DMS 273 treated with DMSO at 0.1 percent for 48 hours (cell line): Measurements from ENCODE around the gene DDC.
"Not testable (repeated sequence)": the region's sequence is repeated elsewhere in the genome, so short reads cannot be mapped to it uniquely, and the experiment has no call there.

Experiments
- DNase-seq: peaks from one replicate; lab custom pipeline; 2025; lab: John Stamatoyannopoulos, UW

Gene DDC

DNA sequence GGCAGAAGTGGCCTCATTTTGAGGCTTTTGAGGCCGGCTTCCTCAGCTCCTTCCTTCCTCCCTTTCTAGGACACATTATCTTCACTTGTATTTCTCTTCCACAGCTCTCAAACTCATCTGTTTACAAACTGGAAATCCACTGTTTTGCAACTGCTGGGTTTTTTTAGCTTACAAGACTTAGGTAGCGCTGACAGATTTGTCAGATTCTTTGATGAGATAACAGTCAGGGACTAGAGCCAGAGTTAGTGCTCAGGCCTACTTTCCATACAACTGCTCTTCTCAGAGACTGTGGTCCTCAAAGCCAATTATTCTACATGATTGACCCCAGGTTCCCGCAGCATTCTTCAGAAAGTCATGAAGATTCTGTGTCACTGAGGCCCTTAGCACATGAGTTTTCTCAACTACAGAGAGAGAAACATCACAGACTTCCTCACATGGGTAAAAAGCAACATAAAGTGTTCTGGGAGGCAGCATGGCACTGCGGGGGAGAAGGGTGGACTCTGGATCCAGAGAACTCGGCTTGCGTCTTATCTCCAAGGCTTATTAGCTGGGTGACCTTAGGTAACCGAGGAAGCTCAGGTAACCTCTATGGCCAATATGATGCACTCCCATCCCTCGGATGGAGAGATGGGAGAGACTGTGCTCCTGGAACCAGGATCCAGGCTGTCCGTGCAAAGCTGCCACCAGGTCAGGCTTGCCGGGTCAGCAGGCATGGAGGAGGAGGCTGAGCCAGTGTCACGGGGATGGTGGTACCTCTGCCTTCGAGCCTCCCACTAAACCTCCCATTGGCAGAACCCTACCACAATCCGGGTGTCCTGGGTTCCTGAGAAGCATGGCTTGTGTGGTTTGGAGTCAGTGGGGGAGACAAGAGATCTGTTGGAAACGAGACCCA, 10.5 kb downstream of the DDC start:
- no peak for DNase-seq

DNA sequence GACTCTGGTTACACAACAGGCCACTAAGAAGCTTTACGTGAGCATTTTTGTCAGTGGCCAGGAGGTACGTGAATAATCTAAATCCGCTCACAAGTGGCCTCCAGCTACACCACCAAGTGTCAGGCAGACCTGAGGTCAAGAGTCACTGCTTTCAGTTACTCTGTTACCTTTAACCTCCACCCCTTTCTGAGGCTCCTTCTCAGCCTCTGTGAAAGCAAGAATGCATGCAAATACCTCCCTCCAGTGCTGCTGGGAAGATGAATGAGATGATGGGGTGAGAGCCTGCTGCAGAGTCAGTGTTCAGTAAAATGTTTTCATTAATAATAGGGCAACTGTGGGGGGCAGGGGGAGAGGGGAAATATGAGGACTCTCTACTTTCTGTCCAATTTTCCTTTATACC, 11.2 kb downstream of the DDC start:
- DNase-seq: no peak

DNA sequence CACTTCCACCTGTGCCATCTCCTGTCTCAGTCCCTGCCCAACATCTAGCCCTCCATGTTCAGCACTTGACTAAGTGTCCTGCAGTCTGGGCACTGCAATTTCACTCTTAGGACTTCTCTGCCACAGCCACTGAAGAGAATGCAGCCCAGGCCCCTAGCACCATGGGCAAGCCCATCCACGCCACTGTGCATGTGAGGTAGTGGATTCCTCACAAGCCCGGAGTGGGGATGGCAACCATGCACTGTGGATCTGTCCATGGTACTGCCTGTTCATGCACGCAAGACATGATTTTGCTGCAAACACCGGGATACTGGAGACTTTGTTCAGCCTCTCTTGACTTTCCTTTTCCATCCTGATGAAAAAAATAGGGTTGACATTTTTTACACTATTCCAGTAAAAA, 12.3 kb downstream of the DDC start:
- no peak for DNase-seq

DNA sequence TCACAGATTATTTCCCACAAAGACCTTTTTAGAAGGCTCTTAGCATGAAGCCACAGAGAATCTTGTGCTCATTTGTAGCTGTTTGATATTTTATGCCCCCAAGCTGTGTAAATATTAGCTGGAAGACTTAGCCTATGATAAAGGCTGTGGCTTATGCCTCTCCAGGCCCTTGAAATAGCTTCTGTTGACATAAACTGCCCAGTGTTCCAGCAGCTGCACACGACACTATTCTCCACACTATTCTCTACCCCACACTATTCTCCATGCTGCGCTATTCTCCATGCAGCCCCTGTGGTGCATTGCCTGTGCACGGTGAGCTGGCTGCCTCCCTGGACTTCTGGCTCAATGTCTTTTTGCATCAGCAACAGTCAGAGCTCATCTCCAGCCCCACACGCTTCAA, 13.1 kb downstream of the DDC start:
- no peak for DNase-seq

DNA sequence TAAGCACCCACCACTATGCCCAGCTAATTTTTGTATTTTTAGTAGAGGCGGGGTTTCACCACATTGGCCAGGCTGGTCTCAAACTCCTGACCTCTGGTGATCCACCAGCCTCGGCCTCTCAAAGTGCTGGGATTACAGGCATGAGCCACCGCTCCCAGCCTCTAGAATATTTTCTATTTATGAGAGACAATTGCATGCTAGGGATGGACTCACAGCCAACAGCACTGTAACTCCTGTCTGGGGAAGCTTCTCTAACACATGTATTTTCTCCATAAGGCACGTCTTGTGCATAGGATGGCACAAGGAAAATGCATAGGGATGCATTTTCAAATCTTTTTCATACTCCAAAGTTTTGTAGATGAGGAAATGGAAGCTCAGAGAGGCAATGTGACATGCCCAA, 19.6 kb downstream of the DDC start:
- DNase-seq: not testable (repeated sequence)

DNA sequence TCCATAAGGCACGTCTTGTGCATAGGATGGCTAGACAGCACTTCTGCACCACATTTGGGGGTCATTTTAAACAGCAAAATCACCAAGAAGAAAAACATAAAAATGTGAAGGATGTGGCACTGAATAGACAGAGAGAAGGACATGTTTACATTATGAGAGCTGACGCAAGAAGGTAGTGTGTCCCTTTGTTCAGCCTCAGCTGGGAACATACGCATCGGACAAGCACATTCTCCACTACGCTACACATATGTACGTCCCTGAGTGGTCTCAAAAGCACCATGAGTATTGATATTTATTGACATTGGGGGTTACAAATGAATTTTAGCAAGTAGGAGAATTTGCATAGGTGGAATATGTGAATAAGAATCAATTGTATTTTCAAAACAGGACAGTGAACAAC, 20.2 kb downstream of the DDC start:
- no peak for DNase-seq

DNA sequence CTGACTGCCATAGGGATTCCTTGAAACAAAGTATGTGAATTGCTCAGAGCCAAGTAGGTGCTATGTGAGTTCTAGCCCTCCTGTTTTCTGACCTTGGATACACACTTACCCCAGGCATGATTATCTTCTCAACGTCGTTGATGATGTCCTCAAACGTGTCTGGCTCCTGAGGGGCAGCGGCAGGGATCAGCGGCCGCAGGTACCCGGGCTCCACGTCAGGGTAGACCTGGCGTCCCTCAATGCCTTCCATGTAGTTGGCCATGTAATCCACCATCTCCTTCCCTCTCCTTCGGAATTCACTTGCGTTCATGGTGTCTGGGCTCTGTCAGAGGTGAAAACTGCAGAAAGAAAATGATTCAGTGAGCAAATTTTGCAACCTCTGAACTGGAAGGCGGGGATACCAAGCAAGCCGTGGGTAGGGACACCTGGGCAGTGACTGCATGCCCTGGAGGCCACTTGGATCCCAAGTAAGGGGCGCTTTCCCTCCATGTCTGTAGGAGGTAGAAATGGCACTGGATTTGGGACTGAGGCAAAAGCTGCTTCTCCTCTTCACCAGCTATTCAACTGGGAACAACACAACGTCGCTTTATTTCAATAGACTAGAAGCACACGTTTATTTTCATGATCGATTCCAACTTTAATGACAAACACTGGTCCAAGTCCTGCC, 21.3 kb downstream of the DDC start:
- no peak for DNase-seq

DNA sequence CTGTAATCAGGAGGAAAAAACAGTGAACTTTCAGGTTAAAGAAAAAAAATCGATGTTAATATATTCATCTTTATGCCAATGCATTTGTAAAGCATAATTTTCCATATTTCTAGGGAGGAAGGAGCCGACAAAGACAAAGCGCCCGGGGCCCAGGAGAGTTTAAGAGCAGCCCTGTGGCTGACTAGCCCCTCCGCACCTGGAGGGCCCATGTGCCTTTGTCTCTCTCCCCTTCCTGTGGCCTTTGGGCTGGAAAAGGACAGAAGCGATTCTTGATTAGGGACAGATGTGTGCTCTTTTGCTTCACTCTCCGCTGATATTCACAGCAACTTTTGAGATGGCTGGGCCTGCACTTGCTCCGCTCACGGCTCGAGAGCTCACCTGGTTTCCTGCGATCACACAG, 23.1 kb downstream of the DDC start:
- DNase-seq: no peak

DNA sequence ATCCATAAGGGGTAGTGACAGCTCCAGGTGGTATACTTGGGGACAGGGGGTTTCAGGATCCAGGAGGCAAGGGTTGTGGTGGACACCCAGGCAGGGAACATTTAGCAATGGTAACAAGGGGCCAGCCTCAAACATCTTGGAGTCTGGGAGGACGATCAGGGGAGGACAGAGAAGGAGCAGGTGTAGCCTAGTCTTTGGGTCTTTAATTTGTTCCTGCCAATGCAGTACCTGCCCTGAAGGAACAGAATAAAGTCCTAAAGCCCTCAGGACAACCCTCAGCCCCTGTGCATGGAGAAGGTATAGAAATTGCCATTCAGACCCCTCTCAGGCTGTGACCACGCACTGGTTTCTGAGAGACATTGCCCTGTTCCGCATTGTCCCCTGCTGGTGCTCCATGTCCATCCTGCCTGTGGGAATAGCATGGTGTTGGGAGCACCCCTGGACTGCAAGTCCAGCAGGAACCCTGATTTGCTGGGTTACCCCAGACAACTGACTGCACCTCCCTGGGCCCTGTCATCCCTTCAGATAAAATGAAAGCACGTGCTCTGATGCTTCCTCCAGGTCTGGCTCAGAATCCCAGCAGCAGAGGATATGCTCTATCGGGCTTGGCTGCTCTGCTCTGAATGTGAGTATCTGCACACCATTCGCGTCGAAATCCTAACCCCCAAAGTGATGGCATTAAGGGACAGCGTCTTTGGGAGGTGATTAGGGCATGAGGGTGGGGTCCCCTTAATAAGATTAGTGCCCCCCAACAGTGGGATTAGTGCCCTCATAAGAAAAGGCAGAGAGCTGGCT, 24.2 kb downstream of the DDC start:
- DNase-seq: no peak

DNA sequence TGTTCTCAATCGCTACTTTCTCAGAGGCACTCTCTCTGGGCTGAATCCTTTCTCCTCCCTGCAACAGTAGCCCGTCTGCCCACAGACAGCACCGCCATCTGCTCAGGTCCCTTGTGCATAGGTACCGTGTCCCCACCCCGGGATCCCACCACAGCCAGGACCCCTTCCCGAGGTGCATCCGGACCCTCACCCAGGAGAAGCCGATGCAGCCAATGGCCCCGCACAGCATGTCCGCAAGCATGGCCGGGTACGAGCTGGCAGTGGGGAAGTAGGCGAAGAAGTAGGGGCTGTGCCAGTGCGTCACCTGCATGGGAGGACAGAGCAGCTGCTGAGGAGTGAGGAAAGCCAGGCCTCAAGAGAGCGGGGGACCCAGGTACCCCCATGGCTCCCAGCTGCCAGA, 25.5 kb downstream of the DDC start:
- DNase-seq: no peak

DNA sequence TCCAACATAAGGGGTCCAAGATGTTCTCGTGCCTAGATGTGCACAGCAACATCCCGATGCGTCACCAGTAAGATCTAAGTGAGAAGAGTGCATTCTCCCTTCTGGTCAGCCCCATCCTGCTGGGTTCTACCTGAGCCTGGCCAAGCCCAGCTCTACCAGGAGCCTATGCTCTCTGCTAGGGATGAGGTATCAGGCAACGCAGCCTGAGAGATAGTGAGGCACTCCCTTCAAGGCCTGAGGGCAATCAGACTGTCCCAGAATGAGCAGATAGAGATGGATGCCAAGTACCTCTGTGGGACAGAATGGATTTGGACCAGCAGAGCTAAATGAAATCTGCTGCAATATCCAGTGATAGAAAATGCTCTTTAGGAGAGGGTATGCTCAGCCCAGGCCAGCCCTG, 26.7 kb downstream of the DDC start:
- DNase-seq: no peak

DNA sequence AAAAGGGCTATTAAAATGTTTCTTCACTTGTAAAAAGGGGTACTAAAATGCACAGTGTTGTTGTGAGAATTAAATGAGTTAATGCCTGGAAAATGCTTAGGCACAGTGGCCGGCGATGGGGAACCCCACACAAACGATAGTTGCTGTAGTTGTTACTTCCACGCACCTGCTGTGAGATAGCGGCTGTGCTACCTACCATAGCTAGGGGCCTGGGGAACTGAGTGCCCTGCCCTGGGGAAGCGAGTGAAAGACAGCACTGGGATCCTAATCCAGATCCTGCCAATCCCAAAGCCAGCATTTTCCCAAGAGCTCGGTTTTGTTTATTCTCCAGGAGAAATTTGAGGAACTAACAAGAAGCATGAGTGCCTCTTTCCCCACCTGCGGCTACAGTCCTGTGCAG, 27.8 kb downstream of the DDC start:
- no peak for DNase-seq

DNA sequence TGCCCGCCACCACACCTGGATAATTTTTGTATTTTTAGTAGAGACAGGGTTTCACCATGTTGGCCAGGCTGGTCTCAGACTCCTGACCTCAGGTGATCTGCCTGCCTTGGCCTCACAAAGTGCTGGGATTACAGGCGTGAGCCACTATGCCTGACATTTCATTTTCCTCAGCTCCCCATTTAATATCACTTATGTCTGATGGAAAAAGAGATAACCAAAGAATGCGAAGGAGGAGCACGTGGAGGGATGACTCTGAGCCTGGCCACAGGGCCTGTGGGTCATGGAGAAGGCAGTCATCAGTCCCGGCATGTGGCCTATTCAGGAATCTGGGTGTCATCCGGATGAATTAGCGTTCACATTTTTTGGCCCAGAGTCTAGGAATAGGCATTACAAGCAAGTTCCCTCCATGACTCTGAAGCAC, 29.9 kb downstream of the DDC start:
- DNase-seq: not testable (repeated sequence)

DNA sequence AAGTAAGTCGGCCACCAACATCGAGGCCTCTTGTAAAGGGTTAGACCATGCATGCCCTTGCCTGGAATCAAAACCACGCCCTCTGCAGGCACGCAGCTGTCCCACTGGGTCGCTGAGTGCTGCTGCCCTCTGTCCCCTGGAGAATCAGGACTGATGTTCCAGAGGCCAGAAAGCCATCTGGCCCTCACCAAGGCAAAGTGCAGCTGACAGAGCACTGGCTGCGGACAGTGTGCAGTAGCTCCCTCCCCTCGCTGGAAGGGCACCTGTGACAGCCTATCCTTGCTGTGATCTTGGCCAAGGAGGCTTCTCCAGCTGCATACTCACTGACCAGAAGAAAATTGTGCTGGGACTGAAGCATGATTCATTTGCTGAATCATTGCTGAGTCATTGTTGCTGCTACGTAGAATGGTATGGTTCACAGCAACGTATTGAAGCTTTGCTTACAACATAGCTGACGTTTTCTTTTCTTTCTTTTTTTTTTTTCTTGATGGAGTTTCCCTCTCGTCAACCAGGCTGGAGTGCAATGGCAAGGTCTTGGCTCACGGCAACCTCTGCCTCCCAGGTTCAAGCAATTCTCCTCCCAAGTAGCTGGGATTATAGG, 30.4 kb downstream of the DDC start:
- no peak for DNase-seq

DNA sequence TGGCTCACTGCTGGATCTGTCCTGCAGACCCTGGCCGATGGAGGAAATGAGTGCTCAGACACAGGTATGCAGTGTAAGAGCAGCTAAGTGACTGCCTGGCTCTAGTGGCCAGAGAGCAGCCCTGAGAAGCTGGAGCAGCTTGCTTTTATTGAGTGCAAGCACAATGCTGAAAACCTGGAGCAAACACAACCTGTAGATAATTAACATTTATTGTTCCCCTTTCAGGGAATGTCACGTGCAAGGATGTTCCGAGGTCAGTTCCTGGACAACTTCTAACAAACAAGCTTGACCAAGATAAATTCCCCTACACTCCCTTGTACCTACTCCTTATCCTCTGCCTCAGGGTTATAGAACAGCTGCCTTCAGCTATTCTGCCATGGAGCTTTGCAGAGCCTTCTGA, 31.3 kb downstream of the DDC start:
- no peak for DNase-seq

DNA sequence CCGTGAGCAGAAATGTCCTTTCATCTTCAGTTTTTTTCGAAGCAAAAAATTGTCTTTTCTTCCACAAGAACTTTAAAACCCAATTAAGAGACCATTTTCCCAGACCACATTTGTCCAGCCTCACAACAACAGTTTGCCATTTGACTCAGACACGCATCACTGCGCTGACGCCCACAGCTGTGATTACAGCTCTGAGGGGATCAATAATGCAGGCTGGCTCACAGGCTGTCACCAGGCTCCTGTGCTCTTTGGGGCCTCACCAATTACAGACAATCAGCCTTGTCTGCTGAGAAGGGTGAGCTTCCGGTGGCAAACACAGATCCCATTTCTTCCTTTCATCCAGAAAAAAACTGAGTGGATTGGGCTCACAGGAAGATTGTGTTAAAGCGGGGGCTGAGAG, 33.3 kb downstream of the DDC start:
- DNase-seq: no peak

DNA sequence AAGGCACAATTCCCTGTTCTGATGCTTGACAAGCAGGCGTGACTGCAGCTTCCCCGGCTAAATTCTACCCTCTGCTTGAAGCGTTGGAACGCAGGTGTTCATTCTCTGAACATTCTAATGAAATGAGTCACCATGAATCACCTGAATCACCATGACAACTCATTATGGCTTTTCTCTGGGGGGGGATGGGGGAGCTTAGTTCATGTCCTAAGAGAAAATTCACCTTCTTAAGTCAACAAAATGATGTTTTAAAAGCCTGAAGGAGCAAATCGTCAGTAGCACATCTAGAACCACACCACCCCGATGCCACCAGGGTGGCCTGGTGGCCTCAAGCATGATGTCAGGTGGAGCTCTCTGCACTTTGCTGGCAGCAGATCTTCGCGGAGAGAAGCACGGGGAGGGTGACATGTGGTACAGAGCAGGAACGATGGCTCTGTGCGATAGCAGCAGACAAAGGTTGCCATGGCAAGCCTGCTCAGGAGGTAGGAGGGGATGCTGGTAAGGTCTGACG, 33.7 kb downstream of the DDC start:
- DNase-seq: no peak

DNA sequence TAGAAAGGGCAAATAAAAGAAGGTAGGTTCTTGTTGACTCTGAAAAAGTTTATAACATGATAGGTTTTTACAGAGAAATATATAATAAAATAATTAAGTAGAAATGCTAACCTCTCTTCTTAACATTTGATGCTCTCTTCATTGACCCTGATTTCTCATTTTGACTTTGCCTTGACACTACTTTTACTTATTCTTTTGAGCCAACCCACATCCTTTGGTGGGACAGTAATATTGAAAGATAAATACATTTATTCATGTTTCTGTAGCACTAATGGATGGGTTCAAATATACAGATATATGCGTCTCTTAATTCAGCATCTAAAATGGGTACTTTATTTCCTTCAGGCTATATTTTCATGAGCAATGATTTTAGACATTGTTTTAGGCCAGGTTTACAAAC, 34.4 kb downstream of the DDC start:
- DNase-seq: no peak

DNA sequence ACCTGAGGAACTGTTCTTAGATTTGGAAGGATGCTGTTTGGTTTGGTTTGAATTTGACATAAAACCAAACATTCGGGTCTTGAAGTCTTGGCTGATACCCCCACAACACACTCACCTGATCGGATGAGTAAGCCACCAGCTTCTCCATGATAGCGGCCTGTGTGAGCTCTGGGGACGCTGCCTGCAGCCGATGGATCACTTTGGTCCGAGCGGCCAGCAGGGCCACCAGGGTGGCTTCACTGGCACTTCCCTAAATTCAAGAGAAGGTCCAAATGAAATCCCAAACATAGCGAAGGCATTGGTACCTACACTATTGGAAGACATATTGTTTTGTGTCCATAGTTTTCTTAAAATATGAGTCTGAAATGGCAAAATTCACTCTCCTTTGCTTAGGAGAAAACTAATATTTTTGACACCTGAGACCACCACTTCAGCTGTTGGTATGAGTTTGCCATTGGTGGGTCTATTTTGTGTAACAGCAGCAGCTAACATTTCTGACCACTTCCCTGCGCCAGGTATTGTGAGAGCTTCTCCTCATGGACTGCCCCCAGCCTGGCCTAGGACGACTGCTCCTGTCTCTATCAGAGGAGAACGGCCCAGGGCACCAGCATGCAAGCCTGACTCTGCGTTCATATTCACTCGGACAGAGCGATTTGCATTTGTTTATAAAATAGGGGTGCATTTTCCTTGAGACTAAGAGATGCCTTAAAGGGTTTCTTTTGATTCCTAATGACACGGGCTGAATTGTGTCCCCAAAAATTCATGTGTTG, 35.9 kb downstream of the DDC start:
- no peak for DNase-seq

DNA sequence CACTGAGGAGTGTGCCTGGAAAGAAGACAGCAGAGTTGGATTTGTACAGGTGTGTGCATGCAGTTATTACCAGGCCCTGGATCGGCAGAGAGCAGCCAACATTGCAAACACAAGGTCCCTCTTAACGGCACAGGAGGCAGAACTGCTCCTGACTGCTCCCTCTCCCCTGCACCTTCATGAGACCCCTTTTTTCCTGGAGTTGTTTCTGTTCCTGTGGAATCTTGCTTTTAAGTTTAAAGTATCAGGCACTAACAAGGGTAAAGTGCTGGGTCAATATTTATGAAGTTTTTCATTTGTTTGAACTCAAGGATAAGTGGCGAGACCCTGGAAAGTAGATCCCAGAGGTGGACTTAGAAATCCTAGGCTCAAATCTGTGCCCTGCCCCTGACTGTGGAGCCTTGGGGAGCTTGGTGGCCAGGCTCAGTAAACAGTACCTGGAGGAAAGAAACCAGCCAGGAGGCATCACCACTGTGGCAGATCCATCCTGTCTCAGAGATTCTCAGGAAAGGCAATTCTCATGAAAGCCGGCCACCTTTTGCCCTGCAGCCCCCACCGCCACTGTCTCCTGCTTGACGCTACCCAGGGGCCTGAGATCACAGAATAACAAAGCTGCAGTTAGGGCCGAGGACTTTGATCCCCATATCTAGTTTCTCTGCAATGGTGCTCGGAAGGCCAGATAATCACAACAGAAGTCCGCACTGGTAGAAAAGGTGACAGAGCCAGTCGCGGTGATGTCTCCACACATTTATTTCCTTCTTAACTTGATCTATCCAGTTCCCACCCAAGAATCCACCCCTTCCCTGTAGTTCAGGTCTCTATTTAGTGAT, 36.7 kb downstream of the DDC start:
- no peak for DNase-seq

DNA sequence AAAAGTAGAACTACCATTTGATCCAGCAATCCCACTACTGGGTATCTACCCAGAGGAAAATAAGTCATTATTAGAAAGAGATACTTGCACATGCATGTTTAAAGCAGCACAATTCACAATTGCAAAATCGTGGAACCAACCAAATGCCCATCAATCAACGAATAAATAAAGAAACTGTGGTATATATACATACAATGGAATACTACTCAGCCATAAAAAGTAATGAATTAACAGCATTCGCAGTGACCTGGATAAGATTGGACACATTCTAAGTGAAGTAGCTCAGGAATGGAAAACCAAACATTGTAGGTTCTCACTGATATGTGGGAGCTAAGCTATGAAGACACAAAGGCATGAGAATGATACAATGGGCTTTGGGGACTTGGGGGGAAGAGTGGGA, 45.9 kb downstream of the DDC start:
- DNase-seq: not testable (repeated sequence)
